ENCODE measurements around the gene TSTD1. TPM values are rescaled to one million over a fixed set of nuclear protein-coding genes. Genes with fewer than 3 reads are reported as not detected.
"Not testable (repeated sequence)": the region's sequence is repeated elsewhere in the genome, so short reads cannot be mapped to it uniquely, and the experiment has no call there.

Gene TSTD1
- total RNA-seq, 1 donor from 2014 or later: 24.2 TPM

GRCh38 chr1:161039154-161039545, 386 bp upstream of the TSTD1 start:
- Mint-ChIP-seq H3K27me3 (ENCODE audit: unreplicated experiment) (peaks cover 9% of the 10 kb centered on the region), H3K36me3 (ENCODE audit: unreplicated experiment) (no peaks in the 10 kb centered on the region), H3K4me3 (ENCODE audit: unreplicated experiment) (peak overlapping the region; percentile 82), H3K4me1 (ENCODE audit: low read depth, unreplicated experiment) (peaks cover 13% of the 10 kb centered on the region), H3K9me3 (ENCODE audit: unreplicated experiment) (peaks cover 5% of the 10 kb centered on the region), H3K27ac (ENCODE audit: unreplicated experiment) (peak overlapping the region; percentile 38)
- DNase-seq: no peak
- TF ChIP-seq CTCF (IDR thresholded peaks at IDR 0.05; ENCODE audit: partially characterized antibody, unreplicated experiment): no peak

GRCh38 chr1:161037661-161038522, 872 bp downstream of the TSTD1 start:
- peaks cover 5% of the 10 kb centered on the region for H3K9me3 Mint-ChIP-seq (ENCODE audit: unreplicated experiment)
- H3K27me3 Mint-ChIP-seq (ENCODE audit: unreplicated experiment): peaks cover 9% of the 10 kb centered on the region
- H3K4me3 Mint-ChIP-seq (ENCODE audit: unreplicated experiment): peak overlapping the region; percentile 82
- H3K4me1 Mint-ChIP-seq (ENCODE audit: low read depth, unreplicated experiment): peaks cover 11% of the 10 kb centered on the region
- H3K27ac Mint-ChIP-seq (ENCODE audit: unreplicated experiment): peak overlapping the region; percentile 78
- no peak for TF ChIP-seq CTCF (IDR thresholded peaks at IDR 0.05; ENCODE audit: partially characterized antibody, unreplicated experiment)
- peak; percentile 27 for DNase-seq
- no peaks in the 10 kb centered on the region for H3K36me3 Mint-ChIP-seq (ENCODE audit: unreplicated experiment)

GRCh38 chr1:161033751-161034150, 5.0 kb downstream of the TSTD1 start:
- H3K27ac Mint-ChIP-seq (ENCODE audit: unreplicated experiment): no peak overlapping the region
- no peaks in the 10 kb centered on the region for H3K36me3 Mint-ChIP-seq (ENCODE audit: unreplicated experiment)
- no peak overlapping the region for H3K4me3 Mint-ChIP-seq (ENCODE audit: unreplicated experiment)
- H3K4me1 Mint-ChIP-seq (ENCODE audit: low read depth, unreplicated experiment): peaks cover 2% of the 10 kb centered on the region
- H3K27me3 Mint-ChIP-seq (ENCODE audit: unreplicated experiment): no peaks in the 10 kb centered on the region
- TF ChIP-seq CTCF (IDR thresholded peaks at IDR 0.05; ENCODE audit: partially characterized antibody, unreplicated experiment): no peak
- peaks cover 2% of the 10 kb centered on the region for H3K9me3 Mint-ChIP-seq (ENCODE audit: unreplicated experiment)
- DNase-seq: no peak

GRCh38 chr1:161032409-161032808, 6.4 kb downstream of the TSTD1 start:
- no peak for DNase-seq
- Mint-ChIP-seq H3K27me3 (ENCODE audit: unreplicated experiment) (no peaks in the 10 kb centered on the region), H3K27ac (ENCODE audit: unreplicated experiment) (no peak overlapping the region), H3K4me3 (ENCODE audit: unreplicated experiment) (no peak overlapping the region), H3K36me3 (ENCODE audit: unreplicated experiment) (peaks cover under 1% of the 10 kb centered on the region), H3K9me3 (ENCODE audit: unreplicated experiment) (no peaks in the 10 kb centered on the region), H3K4me1 (ENCODE audit: low read depth, unreplicated experiment) (no peaks in the 10 kb centered on the region)
- no peak for TF ChIP-seq CTCF (IDR thresholded peaks at IDR 0.05; ENCODE audit: partially characterized antibody, unreplicated experiment)

- H3K9me3 Mint-ChIP-seq (ENCODE audit: unreplicated experiment): no peaks in the 10 kb centered on the region
- peaks cover 5% of the 10 kb centered on the region for H3K36me3 Mint-ChIP-seq (ENCODE audit: unreplicated experiment)
- TF ChIP-seq CTCF (IDR thresholded peaks at IDR 0.05; ENCODE audit: partially characterized antibody, unreplicated experiment): no peak
- no peak for DNase-seq
- H3K4me3 Mint-ChIP-seq (ENCODE audit: unreplicated experiment): no peak overlapping the region
- no peaks in the 10 kb centered on the region for H3K27me3 Mint-ChIP-seq (ENCODE audit: unreplicated experiment)
- no peak overlapping the region for H3K27ac Mint-ChIP-seq (ENCODE audit: unreplicated experiment)
- H3K4me1 Mint-ChIP-seq (ENCODE audit: low read depth, unreplicated experiment): no peaks in the 10 kb centered on the region
Measured at GRCh38 chr1:161031874-161032273, 6.9 kb downstream of the TSTD1 start.

GRCh38 chr1:161029466-161029865, 9.3 kb downstream of the TSTD1 start:
- H3K4me3 Mint-ChIP-seq (ENCODE audit: unreplicated experiment); DNase-seq; H3K36me3 Mint-ChIP-seq (ENCODE audit: unreplicated experiment); H3K27ac Mint-ChIP-seq (ENCODE audit: unreplicated experiment); H3K4me1 Mint-ChIP-seq (ENCODE audit: low read depth, unreplicated experiment); H3K27me3 Mint-ChIP-seq (ENCODE audit: unreplicated experiment); H3K9me3 Mint-ChIP-seq (ENCODE audit: unreplicated experiment): not testable (repeated sequence)

GRCh38 chr1:161026954-161027353, 11.8 kb downstream of the TSTD1 start:
- not testable (repeated sequence) for H3K27ac Mint-ChIP-seq (ENCODE audit: unreplicated experiment); H3K27me3 Mint-ChIP-seq (ENCODE audit: unreplicated experiment)

More at GRCh38 chr1:161026954-161027353, 11.8 kb downstream of the TSTD1 start:
- not testable (repeated sequence) for H3K36me3 Mint-ChIP-seq (ENCODE audit: unreplicated experiment); H3K9me3 Mint-ChIP-seq (ENCODE audit: unreplicated experiment); H3K4me1 Mint-ChIP-seq (ENCODE audit: low read depth, unreplicated experiment); DNase-seq; H3K4me3 Mint-ChIP-seq (ENCODE audit: unreplicated experiment)

All from glutamatergic neuron (in vitro differentiated cells).